GM12878 (cell line): ENCODE results near the gene STK17A. TPM values are rescaled to one million over a fixed set of nuclear protein-coding genes. Genes with fewer than 3 reads are reported as not detected.

Experiments used
- ATAC-seq: fragments of 200-7000 bp; cut with Tn5 transposase; 3 replicates; pipeline ENCODE4 v1.9.1; 2020; ENCODE audit warnings: mild to moderate bottlenecking, moderate library complexity
- BruUV-seq: library from RNA; stranded (reverse); fragments of 400-500 nt; replicated peaks from 2 replicates; lab custom pipeline; 2021; lab: Mats Ljungman, UMichigan
- CTCF ChIA-PET: fragments of 300-600 bp; sonication (Branson Sonifier 250); formaldehyde crosslinking; extraction: SDS; loops from one replicate; lab custom pipeline; 2021; ENCODE audit warnings: inconsistent platforms; lab: Yijun Ruan, JAX
- POLR2A ChIA-PET: fragments of 350-600 bp; formaldehyde crosslinking; extraction: SDS; loops from one replicate; lab custom pipeline; 2021; ENCODE audit warnings: inconsistent platforms; lab: Charles Lee
- RAD21 ChIA-PET: fragments of 300-600 bp; sonication (Branson Sonifier 250); formaldehyde crosslinking; loops from one replicate; lab custom pipeline; 2023; ENCODE audit warnings: antibody characterized with exemption; ENCODE audit not compliant: unreplicated experiment; lab: Charles Lee
- SMC1A ChIA-PET: fragments of 300-600 bp; sonication (Branson Sonifier 250); formaldehyde crosslinking; loops from one replicate; lab custom pipeline; 2023; ENCODE audit not compliant: unreplicated experiment, uncharacterized antibody; lab: Charles Lee
- DNase-seq: peaks from one replicate; pipeline ENCODE4 v3.0.0-alpha.2; 2011; ENCODE audit warnings: low read depth, low spot score
- FAIRE-seq: peaks from 3 replicates; lab custom pipeline; 2011; peaks lifted over from hg19 to GRCh38; lab: Jason Lieb, UNC
- H2AFZ ChIP-seq: 2 replicates; pipeline ENCODE4 v1.6.0; 2011; ENCODE audit warnings: low read depth, low read length, control low read depth; ENCODE audit not compliant: control insufficient read depth
- H3K27ac ChIP-seq: 2 replicates; pipeline ENCODE4 v1.5.1; 2011; ENCODE audit warnings: control low read depth; ENCODE audit not compliant: control insufficient read depth, insufficient read depth
- H3K27me3 ChIP-seq, 2 experiments: replicated peaks in 1 of 2; 2 replicates each; pipeline versions ENCODE4 v1.6.0 to v1.6.1; 2011; ENCODE audit warnings: low read length in 1 of 2; ENCODE audit not compliant: control insufficient read depth in 2 of 2, insufficient read depth in 2 of 2
- H3K36me3 ChIP-seq, 2 experiments: 2 replicates each; pipeline ENCODE4 v1.5.1; 2011; ENCODE audit warnings: low read length in 1 of 2; ENCODE audit not compliant: control insufficient read depth in 2 of 2, insufficient read depth in 2 of 2
- H3K4me1 ChIP-seq: 2 replicates; pipeline ENCODE4 v1.6.1; 2011; ENCODE audit warnings: mild to moderate bottlenecking, low read length, moderate library complexity, mixed read lengths; ENCODE audit not compliant: control insufficient read depth, insufficient read depth
- H3K4me2 ChIP-seq: 2 replicates; pipeline ENCODE4 v1.6.0; 2011; ENCODE audit warnings: control low read depth; ENCODE audit not compliant: control insufficient read depth, insufficient read depth
- H3K4me3 ChIP-seq: fragments of 200-600 bp; sonication (generic); 2 replicates; pipeline ENCODE4 v1.5.1; 2016
- H3K79me2 ChIP-seq: 2 replicates; pipeline ENCODE4 v1.6.0; 2011; ENCODE audit warnings: low read length; ENCODE audit not compliant: control insufficient read depth, insufficient read depth
- H3K9ac ChIP-seq: 2 replicates; pipeline ENCODE4 v1.8.0; 2011; ENCODE audit warnings: low read length, control low read depth, mixed read lengths; ENCODE audit not compliant: control insufficient read depth, insufficient read depth
- H3K9me3 ChIP-seq: replicated peaks from 3 replicates; pipeline ENCODE4 v1.5.1; 2011; ENCODE audit warnings: mild to moderate bottlenecking, low read length; ENCODE audit not compliant: control insufficient read depth, insufficient read depth
- H4K20me1 ChIP-seq: 2 replicates; pipeline ENCODE4 v1.6.0; 2011; ENCODE audit not compliant: control insufficient read depth, insufficient read depth
- CHD2 ChIP-seq: IDR thresholded peaks from 2 replicates; pipeline ENCODE4 v1.6.1; 2011; ENCODE audit warnings: low read depth, low read length, improper control_type of control experiment, borderline replicate concordance
- EZH2 ChIP-seq: IDR thresholded peaks from 2 replicates; pipeline ENCODE4 v1.6.1; 2012; ENCODE audit warnings: low read depth, mild to moderate bottlenecking, control low read depth, inconsistent platforms, low read length, borderline replicate concordance; ENCODE audit not compliant: control insufficient read depth
- MEF2B ChIP-seq: fragments of 450-650 bp; IDR thresholded peaks from 2 replicates; pipeline ENCODE4 v1.6.1; 2018; ENCODE audit warnings: mild to moderate bottlenecking, moderate library complexity; ENCODE audit not compliant: partially characterized antibody, poor library complexity, severe bottlenecking
- MTA2 ChIP-seq: fragments of 450-650 bp; IDR thresholded peaks from 2 replicates; pipeline ENCODE4 v1.6.1; 2016; ENCODE audit warnings: low read depth, mild to moderate bottlenecking, moderate library complexity
- NFXL1 ChIP-seq: fragments of 450-650 bp; IDR thresholded peaks from 2 replicates; pipeline ENCODE4 v1.6.1; 2017; ENCODE audit warnings: antibody characterized with exemption, mild to moderate bottlenecking, borderline replicate concordance
- NR2C2 ChIP-seq: IDR thresholded peaks from 2 replicates; pipeline ENCODE4 v1.6.1; 2011; ENCODE audit warnings: borderline replicate concordance, low read depth; ENCODE audit not compliant: control insufficient read depth, insufficient read length
- NR2F1 ChIP-seq: fragments of 450-650 bp; conservative IDR thresholded peaks from 2 replicates; pipeline ENCODE4 v1.6.1; 2017; ENCODE audit warnings: mild to moderate bottlenecking
- in situ Hi-C: fragments of 300-500 bp; cut with MboI; formaldehyde crosslinking; loops from 9 replicates; pipeline ENCODE4 v1.14.3; 2018; ENCODE audit warnings: mixed read lengths
- intact Hi-C: fragments of 100-400 bp; cut with micrococcal nuclease; formaldehyde crosslinking; loops from one replicate; pipeline ENCODE4 v1.14.2; 2022; ENCODE audit not compliant: unreplicated experiment
- polyA plus RNA-seq, 11 experiments: library from polyadenylated mRNA; depleted of rRNA in 4 of 11; unstranded in 6 of 11; stranded (reverse) in 5 of 11; fragments of >200 nt; fragmentation: Nextera tagmentation in 4 of 11; fragmentation: Illumina TruSeq in 1 of 11; extraction: Ambion mirVana in 4 of 11; extraction: Trizol in 1 of 11; gene quantifications; 1 replicate in 1 of 11; 2 replicates in 10 of 11; pipeline versions ENCODE4 v1.2.1 to v1.2.3, GENCODE V29; 2011 to 2016; ENCODE audit warnings: inconsistent platforms in 2 of 11, missing spikeins in 2 of 11, low read depth in 1 of 11
- total RNA-seq, 4 experiments: library from RNA; depleted of rRNA in 3 of 4; stranded (reverse); fragments of >200 nt in 3 of 4; fragmentation: Illumina TruSeq in 1 of 4; extraction: Trizol in 1 of 4; gene quantifications; 2 replicates each; pipeline versions ENCODE4 v1.2.1 to v1.2.3, GENCODE V29; 2013 to 2021
- TF ChIP-seq, protein P1 (sequence below): fragments of 450-650 bp; IDR thresholded peaks from 2 replicates; pipeline ENCODE4 v1.6.1; 2017; ENCODE audit warnings: mild to moderate bottlenecking

STK17A gene
- total and polyA plus RNA-seq, 10 of the 15 experiments (the other 5 are each of a cell fraction or from before 2014, with no cell fraction given) = 18.5 to 91.6 (median 70.8) TPM

DNA sequence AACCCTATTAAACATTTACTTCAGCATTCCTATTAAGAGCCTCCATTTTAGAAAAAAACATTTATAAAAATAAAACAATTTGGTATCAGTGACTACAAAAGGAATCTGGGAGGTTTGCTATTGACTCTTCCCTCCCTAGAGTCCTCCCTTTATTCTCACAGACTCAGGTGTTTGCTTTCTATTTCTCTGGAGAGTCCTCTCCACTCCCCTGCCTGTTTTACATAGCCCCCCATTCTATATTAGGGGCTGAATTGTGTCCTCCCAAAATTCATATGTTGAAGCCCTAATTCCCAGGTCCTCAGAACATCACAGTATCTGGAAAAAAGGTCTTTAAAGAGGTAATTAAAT is 76.6 kb downstream of the STK17A start:
- H4K20me1 ChIP-seq = no peaks in the 10 kb centered on the region
- no TSS peak for BruUV-seq
- peaks cover 6% of the 10 kb centered on the region in 2 experiments for H3K36me3 ChIP-seq
- no peak overlapping the region for H2AFZ ChIP-seq
- peak overlapping the region; percentile 28 for H3K27ac ChIP-seq
- intact Hi-C loops (no loop called here), in situ Hi-C loops (no loop called here)
- peaks cover 33% of the 10 kb centered on the region for H3K79me2 ChIP-seq
- H3K27me3 ChIP-seq = no peaks in the 10 kb centered on the region
- no peak overlapping the region for H3K4me3 ChIP-seq
- H3K4me1 ChIP-seq = peaks cover 17% of the 10 kb centered on the region
- ChIA-PET CTCF (interaction anchor here (0.7 kb wide), 1 partner anchor 33 kb away, joined by 3 read pairs; no protein-coding TSS in a partner anchor), SMC1A (interaction anchor here (1.1 to 1.7 kb wide), 3 partner anchors 20 to 77 kb away, joined by 5 to 11 read pairs (median 6); partner anchors contain the start of gene STK17A), RAD21 (interaction anchor here (1.0 kb wide), 1 partner anchor 38 kb away, joined by 3 read pairs; no protein-coding TSS in a partner anchor), POLR2A (no interaction called here)
- FAIRE-seq = no peak
- no peak overlapping the region for H3K4me2 ChIP-seq
- H3K9ac ChIP-seq = no peak overlapping the region
- ATAC-seq = peak; percentile 10; the same call in 2 of the 3 replicates
- TF ChIP-seq CHD2 = no peak
- TF ChIP-seq, protein P1, sequence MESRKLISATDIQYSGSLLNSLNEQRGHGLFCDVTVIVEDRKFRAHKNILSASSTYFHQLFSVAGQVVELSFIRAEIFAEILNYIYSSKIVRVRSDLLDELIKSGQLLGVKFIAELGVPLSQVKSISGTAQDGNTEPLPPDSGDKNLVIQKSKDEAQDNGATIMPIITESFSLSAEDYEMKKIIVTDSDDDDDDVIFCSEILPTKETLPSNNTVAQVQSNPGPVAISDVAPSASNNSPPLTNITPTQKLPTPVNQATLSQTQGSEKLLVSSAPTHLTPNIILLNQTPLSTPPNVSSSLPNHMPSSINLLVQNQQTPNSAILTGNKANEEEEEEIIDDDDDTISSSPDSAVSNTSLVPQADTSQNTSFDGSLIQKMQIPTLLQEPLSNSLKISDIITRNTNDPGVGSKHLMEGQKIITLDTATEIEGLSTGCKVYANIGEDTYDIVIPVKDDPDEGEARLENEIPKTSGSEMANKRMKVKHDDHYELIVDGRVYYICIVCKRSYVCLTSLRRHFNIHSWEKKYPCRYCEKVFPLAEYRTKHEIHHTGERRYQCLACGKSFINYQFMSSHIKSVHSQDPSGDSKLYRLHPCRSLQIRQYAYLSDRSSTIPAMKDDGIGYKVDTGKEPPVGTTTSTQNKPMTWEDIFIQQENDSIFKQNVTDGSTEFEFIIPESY = no peak
- TF ChIP-seq EZH2 = no peak
- no peak for TF ChIP-seq NR2C2
- TF ChIP-seq NR2F1 = no peak
- no peak for TF ChIP-seq MEF2B
- no peak for TF ChIP-seq MTA2
- no peak for TF ChIP-seq NFXL1
- DNase-seq = no peak
- no peaks in the 10 kb centered on the region; the same call in 1 of the 3 replicates for H3K9me3 ChIP-seq
